Subcutaneous adipose tissue (tissue), 4 donors: ENCODE results near the gene CDH22. TPM values are rescaled to one million over a fixed set of nuclear protein-coding genes. Genes with fewer than 3 reads are reported as not detected.

Source experiments
- CTCF ChIP-seq: fragments of 450-650 bp; IDR thresholded peaks from one replicate; pipeline ENCODE4 v1.5.1; 2016; ENCODE audit warnings: low read depth, mild to moderate bottlenecking, control low read depth, antibody characterized with exemption, moderate library complexity
- total RNA-seq, 4 donors: library from RNA; depleted of rRNA; stranded (reverse); fragments of >200 nt; gene quantifications; one replicate each; pipeline ENCODE4 v1.1.0, GENCODE V29; 2016

CDH22 gene
- total RNA-seq, 4 donors from 2014 or later: not detected

- no peak for TF ChIP-seq CTCF
These were observed 15.2 kb downstream of the CDH22 start for GRCh38 chr20:46293084-46293483.

GRCh38 chr20:46291401-46291800 lies 16.9 kb downstream of the CDH22 start:
- TF ChIP-seq CTCF: no peak

GRCh38 chr20:46289432-46289831 lies 18.9 kb downstream of the CDH22 start:
- TF ChIP-seq CTCF: no peak

GRCh38 chr20:46286977-46287376 lies 21.3 kb downstream of the CDH22 start:
- TF ChIP-seq CTCF: no peak

- TF ChIP-seq CTCF: no peak
These were observed 21.9 kb downstream of the CDH22 start for GRCh38 chr20:46286382-46286781.

GRCh38 chr20:46285740-46286139 lies 22.6 kb downstream of the CDH22 start:
- TF ChIP-seq CTCF: no peak

- TF ChIP-seq CTCF: no peak
These were observed 23.2 kb downstream of the CDH22 start for GRCh38 chr20:46285072-46285471.

- TF ChIP-seq CTCF: no peak
These were observed 24.3 kb downstream of the CDH22 start for GRCh38 chr20:46284040-46284427.
